Nephron progenitor cell (in vitro differentiated cells): ENCODE results near the gene TBC1D14.

Experiments
- DNase-seq: peaks from one replicate; pipeline ENCODE4 v3.0.0; 2021
- H3K27ac Mint-ChIP-seq: 2 replicates; pipeline ENCODE4 v1.8.0; 2021; ENCODE audit warnings: mild to moderate bottlenecking, moderate library complexity, mixed read lengths
- H3K27me3 Mint-ChIP-seq: 2 replicates; pipeline ENCODE4 v1.8.0; 2021; ENCODE audit warnings: mild to moderate bottlenecking, low read depth, mixed read lengths; ENCODE audit not compliant: poor library complexity
- H3K36me3 Mint-ChIP-seq: 2 replicates; pipeline ENCODE4 v1.8.0; 2021; ENCODE audit warnings: low read depth, mixed read lengths
- H3K4me1 Mint-ChIP-seq: 2 replicates; pipeline ENCODE4 v1.8.0; 2021; ENCODE audit warnings: mixed read lengths
- H3K4me3 Mint-ChIP-seq: 2 replicates; pipeline ENCODE4 v1.8.0; 2021; ENCODE audit warnings: mild to moderate bottlenecking, moderate library complexity, mixed read lengths
- H3K9me3 Mint-ChIP-seq: 2 replicates; pipeline ENCODE4 v1.8.0; 2021; ENCODE audit warnings: mild to moderate bottlenecking, moderate library complexity, mixed read lengths
- TF ChIP-seq, protein P1 (sequence below): fragments of 200-600 bp; sonication (generic); IDR thresholded peaks from 2 replicates; pipeline ENCODE4 v1.5.0; 2021; ENCODE audit warnings: antibody characterized with exemption

TBC1D14 gene

DNA sequence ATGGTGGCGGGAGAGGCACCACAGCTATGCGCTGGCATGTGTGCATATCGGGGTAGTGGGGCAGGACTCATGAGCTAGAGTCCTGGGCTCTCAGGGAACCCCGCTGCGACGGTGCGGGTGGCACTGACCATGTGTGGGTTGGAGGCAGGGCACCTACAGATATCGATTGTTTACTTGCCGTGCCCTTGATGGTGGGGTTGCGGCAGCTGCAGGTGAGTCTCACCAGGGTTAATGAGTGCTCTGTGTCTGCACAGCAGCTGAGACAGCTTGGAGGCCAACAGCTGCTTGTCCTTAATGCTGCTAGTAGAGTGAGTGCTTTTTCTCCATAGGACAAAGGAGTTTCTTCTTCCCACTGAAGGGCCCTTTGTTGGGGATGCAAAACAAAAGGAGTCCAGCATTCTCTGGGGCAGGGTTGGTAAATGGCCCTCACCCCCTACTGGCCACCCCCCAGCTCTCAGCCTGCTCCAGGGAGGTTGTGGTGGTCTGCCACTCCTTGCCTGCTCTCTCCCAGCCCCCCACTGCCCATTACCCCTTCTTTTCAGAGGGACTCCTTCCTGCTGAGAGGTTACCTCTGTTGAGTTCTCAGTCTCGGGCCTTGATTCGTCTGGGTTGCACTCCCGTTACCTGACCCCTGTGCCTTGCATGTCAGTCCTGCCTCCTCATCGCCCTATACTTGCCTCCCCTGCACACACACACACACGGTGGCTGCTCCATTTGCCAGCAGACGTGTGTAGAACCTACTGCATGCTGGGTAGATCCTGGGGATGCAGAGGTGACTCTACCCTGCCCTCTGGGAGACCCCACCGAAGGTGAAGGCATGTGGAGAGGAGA lies 52.8 kb downstream of the TBC1D14 start:
- no peak overlapping the region for H3K4me3 Mint-ChIP-seq
- peaks cover 48% of the 10 kb centered on the region for H3K4me1 Mint-ChIP-seq
- no peaks in the 10 kb centered on the region for H3K36me3 Mint-ChIP-seq
- peaks cover 2% of the 10 kb centered on the region for H3K27me3 Mint-ChIP-seq
- TF ChIP-seq, protein P1, sequence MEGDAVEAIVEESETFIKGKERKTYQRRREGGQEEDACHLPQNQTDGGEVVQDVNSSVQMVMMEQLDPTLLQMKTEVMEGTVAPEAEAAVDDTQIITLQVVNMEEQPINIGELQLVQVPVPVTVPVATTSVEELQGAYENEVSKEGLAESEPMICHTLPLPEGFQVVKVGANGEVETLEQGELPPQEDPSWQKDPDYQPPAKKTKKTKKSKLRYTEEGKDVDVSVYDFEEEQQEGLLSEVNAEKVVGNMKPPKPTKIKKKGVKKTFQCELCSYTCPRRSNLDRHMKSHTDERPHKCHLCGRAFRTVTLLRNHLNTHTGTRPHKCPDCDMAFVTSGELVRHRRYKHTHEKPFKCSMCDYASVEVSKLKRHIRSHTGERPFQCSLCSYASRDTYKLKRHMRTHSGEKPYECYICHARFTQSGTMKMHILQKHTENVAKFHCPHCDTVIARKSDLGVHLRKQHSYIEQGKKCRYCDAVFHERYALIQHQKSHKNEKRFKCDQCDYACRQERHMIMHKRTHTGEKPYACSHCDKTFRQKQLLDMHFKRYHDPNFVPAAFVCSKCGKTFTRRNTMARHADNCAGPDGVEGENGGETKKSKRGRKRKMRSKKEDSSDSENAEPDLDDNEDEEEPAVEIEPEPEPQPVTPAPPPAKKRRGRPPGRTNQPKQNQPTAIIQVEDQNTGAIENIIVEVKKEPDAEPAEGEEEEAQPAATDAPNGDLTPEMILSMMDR: no peak
- no peak for DNase-seq
- peak overlapping the region; percentile 59 for H3K27ac Mint-ChIP-seq
- H3K9me3 Mint-ChIP-seq: no peaks in the 10 kb centered on the region

DNA sequence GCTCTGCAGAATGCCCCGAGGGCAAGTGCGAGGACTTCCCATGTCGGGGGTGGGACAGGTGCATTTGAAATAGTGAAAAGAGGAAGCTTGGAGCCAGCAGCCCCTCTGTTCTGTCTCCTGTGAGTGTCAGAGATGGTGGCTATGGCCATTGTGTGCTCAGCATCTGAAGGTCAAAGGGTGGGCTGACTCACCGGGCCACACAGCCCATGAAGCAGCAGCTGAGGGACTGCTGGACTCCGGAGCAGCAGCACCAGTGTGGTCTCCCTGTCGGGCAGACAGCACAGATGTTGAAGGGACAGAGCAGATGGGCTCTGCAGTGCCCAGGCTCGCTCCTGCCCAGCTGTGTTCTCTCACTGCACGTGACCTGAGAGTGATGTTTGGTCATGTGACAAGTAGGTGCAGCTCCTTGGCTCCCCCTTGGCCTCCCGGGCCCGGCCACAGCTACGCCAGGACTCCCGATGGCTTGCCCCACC lies 53.5 kb downstream of the TBC1D14 start:
- no peak overlapping the region for H3K27ac Mint-ChIP-seq
- no peaks in the 10 kb centered on the region for H3K9me3 Mint-ChIP-seq
- H3K27me3 Mint-ChIP-seq: peaks cover 2% of the 10 kb centered on the region
- TF ChIP-seq, protein P1: no peak
- peaks cover 46% of the 10 kb centered on the region for H3K4me1 Mint-ChIP-seq
- no peak overlapping the region for H3K4me3 Mint-ChIP-seq
- no peaks in the 10 kb centered on the region for H3K36me3 Mint-ChIP-seq
- no peak for DNase-seq

DNA sequence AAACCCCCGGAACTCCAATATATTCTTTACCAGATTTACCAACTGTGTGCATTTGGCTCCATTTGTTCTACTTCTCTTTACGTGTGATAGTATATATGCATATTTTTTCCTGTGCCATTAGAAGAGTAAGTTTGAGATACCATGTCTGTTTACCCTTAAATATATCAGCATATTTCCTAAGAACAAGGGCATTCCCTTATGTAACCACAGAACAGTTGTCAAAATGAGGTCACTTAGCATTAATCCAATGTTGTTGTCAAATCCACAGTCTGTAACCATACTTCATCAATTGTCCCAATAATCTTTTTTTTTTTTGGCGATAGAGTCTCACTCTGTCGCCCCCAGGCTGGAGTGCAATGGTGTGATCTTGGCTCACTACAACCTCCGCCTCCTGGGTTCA lies 55.2 kb downstream of the TBC1D14 start:
- H3K9me3 Mint-ChIP-seq: no peaks in the 10 kb centered on the region
- H3K4me3 Mint-ChIP-seq: no peak overlapping the region
- TF ChIP-seq, protein P1: no peak
- no peak for DNase-seq
- H3K27ac Mint-ChIP-seq: no peak overlapping the region
- H3K27me3 Mint-ChIP-seq: peaks cover 2% of the 10 kb centered on the region
- peaks cover 10% of the 10 kb centered on the region for H3K36me3 Mint-ChIP-seq
- H3K4me1 Mint-ChIP-seq: peaks cover 38% of the 10 kb centered on the region

DNA sequence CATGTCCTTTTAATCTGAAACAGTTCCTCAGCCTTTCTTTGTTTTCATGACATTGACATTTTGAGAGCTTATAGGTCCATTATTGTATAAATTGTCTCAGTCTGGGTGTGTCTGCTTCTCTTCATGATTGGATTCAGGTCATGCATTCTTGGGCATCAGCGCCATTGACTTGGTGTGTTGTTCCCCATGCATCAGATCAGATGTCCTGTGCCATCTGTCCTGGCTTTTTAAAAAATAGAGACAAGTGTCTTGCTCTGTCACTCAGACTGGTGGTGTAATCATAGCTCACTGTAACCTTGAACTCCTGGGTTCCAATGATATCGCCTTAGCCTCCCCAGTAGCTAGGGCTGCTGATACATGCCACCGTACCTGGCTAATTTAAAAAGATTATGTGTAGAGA lies 55.7 kb downstream of the TBC1D14 start:
- TF ChIP-seq, protein P1: no peak
- H3K4me1 Mint-ChIP-seq: peaks cover 35% of the 10 kb centered on the region
- H3K27me3 Mint-ChIP-seq: peaks cover 2% of the 10 kb centered on the region
- DNase-seq: no peak
- H3K36me3 Mint-ChIP-seq: peaks cover 14% of the 10 kb centered on the region
- no peak overlapping the region for H3K27ac Mint-ChIP-seq
- H3K4me3 Mint-ChIP-seq: no peak overlapping the region
- H3K9me3 Mint-ChIP-seq: no peaks in the 10 kb centered on the region

DNA sequence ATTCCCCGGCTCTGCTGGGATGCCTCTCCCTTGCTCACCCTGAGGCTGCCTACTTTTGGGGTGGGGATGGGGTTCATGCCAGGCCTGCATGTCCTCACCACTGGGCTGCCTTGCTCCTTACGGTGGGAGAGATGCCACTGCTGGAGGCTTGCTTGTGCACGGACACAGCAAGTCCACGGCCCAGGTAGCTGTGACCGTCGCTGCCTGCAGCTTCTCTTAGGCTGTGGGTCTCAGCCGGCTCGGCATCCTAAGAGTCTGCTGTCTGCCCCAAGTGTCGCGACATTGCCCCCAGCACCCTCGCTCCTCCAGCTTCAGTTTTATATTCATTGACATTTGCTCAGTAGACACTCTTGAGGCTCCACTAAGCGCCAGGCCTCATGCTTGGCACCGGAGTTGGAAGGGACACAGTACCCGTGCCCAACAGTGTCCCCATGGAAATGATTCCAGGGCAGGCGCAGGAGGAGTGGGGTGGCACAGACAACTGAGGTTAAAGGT lies 58.3 kb downstream of the TBC1D14 start:
- Mint-ChIP-seq H3K4me3 (no peak overlapping the region), H3K27me3 (peaks cover 2% of the 10 kb centered on the region), H3K4me1 (peaks cover 18% of the 10 kb centered on the region), H3K9me3 (no peaks in the 10 kb centered on the region), H3K27ac (no peak overlapping the region), H3K36me3 (peaks cover 19% of the 10 kb centered on the region)
- TF ChIP-seq, protein P1: no peak
- no peak for DNase-seq
